A549 (cell line): Measurements from ENCODE around the gene CHAMP1.

Experiments used
- EP300 ChIP-seq, 2 experiments: fragments of >200 bp; sonication (Bioruptor Twin); formaldehyde crosslinking; IDR thresholded peaks; 2 replicates in 1 of 2; 3 replicates in 1 of 2; pipeline ENCODE4 v1.6.1; 2016 to 2017
- POLR2A ChIP-seq: IDR thresholded peaks from 2 replicates; pipeline ENCODE4 v1.6.1; 2012; ENCODE audit warnings: mild to moderate bottlenecking, low read length
- REST ChIP-seq: fragments of 200-600 bp; sonication (generic); IDR thresholded peaks from 2 replicates; pipeline ENCODE4 v1.6.1; 2016; ENCODE audit warnings: antibody characterized with exemption, mild to moderate bottlenecking, moderate library complexity
- SMC3 ChIP-seq: fragments of >200 bp; sonication (Bioruptor Twin); formaldehyde crosslinking; IDR thresholded peaks from 3 replicates; pipeline ENCODE4 v1.6.1; 2018; ENCODE audit warnings: inconsistent platforms
- TF ChIP-seq, protein P1 (sequence below): fragments of >200 bp; sonication (Bioruptor Twin); formaldehyde crosslinking; IDR thresholded peaks from 3 replicates; pipeline ENCODE4 v1.5.1; 2016

DNA sequence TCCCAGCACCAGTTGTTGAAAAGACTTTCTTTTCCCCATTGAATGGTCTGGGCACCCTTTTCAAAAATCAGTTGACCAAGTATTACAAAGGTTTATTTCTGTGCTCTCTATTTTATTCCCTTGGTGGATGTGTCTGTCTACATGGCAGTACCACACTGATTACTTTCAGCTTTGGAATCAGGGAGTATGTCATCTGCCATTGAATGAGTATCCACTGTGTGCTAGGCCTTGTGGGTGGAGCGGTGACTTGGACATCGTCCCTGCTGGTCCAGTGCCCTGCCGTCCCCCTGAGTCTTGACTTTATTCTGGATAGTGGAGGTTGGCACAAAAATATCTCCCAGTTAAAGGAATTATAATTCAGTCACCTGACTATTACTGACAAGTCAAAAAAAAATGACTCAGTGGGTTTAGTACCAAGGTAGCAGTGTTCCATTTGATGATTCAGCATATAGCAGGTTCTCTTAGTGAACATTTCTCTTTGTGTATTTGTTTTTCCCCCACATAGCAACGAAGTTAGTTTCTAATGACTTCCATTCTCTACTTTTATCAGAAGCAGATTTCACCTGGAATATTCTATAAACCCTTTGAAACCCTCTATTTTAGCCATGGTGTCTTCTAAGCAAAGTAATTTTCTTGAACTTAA, 29.0 kb upstream of the CHAMP1 start:
- TF ChIP-seq REST, result no peak
- TF ChIP-seq POLR2A, result no peak
- TF ChIP-seq SMC3, result no peak
- TF ChIP-seq, protein P1, sequence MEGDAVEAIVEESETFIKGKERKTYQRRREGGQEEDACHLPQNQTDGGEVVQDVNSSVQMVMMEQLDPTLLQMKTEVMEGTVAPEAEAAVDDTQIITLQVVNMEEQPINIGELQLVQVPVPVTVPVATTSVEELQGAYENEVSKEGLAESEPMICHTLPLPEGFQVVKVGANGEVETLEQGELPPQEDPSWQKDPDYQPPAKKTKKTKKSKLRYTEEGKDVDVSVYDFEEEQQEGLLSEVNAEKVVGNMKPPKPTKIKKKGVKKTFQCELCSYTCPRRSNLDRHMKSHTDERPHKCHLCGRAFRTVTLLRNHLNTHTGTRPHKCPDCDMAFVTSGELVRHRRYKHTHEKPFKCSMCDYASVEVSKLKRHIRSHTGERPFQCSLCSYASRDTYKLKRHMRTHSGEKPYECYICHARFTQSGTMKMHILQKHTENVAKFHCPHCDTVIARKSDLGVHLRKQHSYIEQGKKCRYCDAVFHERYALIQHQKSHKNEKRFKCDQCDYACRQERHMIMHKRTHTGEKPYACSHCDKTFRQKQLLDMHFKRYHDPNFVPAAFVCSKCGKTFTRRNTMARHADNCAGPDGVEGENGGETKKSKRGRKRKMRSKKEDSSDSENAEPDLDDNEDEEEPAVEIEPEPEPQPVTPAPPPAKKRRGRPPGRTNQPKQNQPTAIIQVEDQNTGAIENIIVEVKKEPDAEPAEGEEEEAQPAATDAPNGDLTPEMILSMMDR, result no peak
- TF ChIP-seq EP300 (IDR thresholded peaks at IDR 0.05), result no peak
